Activated CD8-positive, alpha-beta T cell treated with anti-CD3 and anti-CD28 coated beads, Interleukin-2, amount 10 ng/mL, durations not matched to agents 7 days and 5 days (primary cell): Measurements from ENCODE around the gene PTPRK. TPM values are rescaled to one million over a fixed set of nuclear protein-coding genes. Genes with fewer than 3 reads are reported as not detected.

Experiments
- ATAC-seq: fragments of 150-1000 bp; cut with Tn5 transposase; one replicate; pipeline ENCODE4 v1.10.0; 2021; ENCODE audit warnings: moderate library complexity
- CTCF ChIA-PET: fragments of 350-600 bp; sonication (Branson Sonifier 250); formaldehyde crosslinking; loops from one replicate; lab custom pipeline; 2021; ENCODE audit warnings: antibody characterized with exemption; lab: Charles Lee
- POLR2A ChIA-PET: fragments of 350-600 bp; sonication (Branson Sonifier 250); formaldehyde crosslinking; loops from one replicate; lab custom pipeline; 2021; ENCODE audit warnings: antibody characterized with exemption; lab: Charles Lee
- DNase-seq: peaks from one replicate; pipeline ENCODE4 v3.0.0-alpha.2; 2020
- H3K27ac Mint-ChIP-seq: one replicate; pipeline ENCODE4 v1.8.0; 2021; ENCODE audit warnings: mild to moderate bottlenecking, mixed read lengths
- H3K27me3 Mint-ChIP-seq: one replicate; pipeline ENCODE4 v1.8.0; 2021; ENCODE audit warnings: low read depth, mixed read lengths
- H3K36me3 Mint-ChIP-seq: one replicate; pipeline ENCODE4 v1.8.0; 2021; ENCODE audit warnings: low read depth, mixed read lengths
- H3K4me1 Mint-ChIP-seq: one replicate; pipeline ENCODE4 v1.8.0; 2021; ENCODE audit warnings: low read depth, mixed read lengths
- H3K4me3 Mint-ChIP-seq: one replicate; pipeline ENCODE4 v1.8.0; 2021; ENCODE audit warnings: mild to moderate bottlenecking, mixed read lengths
- H3K9me3 Mint-ChIP-seq: one replicate; pipeline ENCODE4 v1.8.0; 2022; ENCODE audit warnings: mixed read lengths; ENCODE audit not compliant: insufficient read depth
- total RNA-seq, 2 experiments: library from RNA; stranded (reverse); gene quantifications; one replicate each; pipeline ENCODE4 v1.2.3, GENCODE V29; 2021

The PTPRK gene
- total RNA-seq, 2 experiments from 2014 or later: 3.1 to 3.6 TPM

GRCh38 chr6:128271011-128271410, 249.4 kb downstream of the PTPRK start:
- ChIA-PET CTCF (interaction anchor here (0.7 kb wide), 1 partner anchor 57 kb away, joined by 3 read pairs; no protein-coding TSS in a partner anchor), POLR2A (no interaction called here)
- peaks cover 7% of the 10 kb centered on the region for H3K4me1 Mint-ChIP-seq
- H3K4me3 Mint-ChIP-seq: no peak overlapping the region
- H3K36me3 Mint-ChIP-seq: no peaks in the 10 kb centered on the region
- ATAC-seq (no peak), DNase-seq (no peak)
- no peaks in the 10 kb centered on the region for H3K9me3 Mint-ChIP-seq
- no peak overlapping the region for H3K27ac Mint-ChIP-seq
- no peaks in the 10 kb centered on the region for H3K27me3 Mint-ChIP-seq

- ChIA-PET POLR2A (no interaction called here), CTCF (no interaction called here)
- Mint-ChIP-seq H3K4me1 (no peaks in the 10 kb centered on the region), H3K27ac (no peak overlapping the region), H3K27me3 (no peaks in the 10 kb centered on the region), H3K36me3 (peaks cover 9% of the 10 kb centered on the region), H3K9me3 (peaks cover 11% of the 10 kb centered on the region), H3K4me3 (no peak overlapping the region)
- no peak for DNase-seq
- no peak for ATAC-seq
Observed at GRCh38 chr6:128266946-128267345, 253.5 kb downstream of the PTPRK start.

- Mint-ChIP-seq H3K4me1 (peaks cover under 1% of the 10 kb centered on the region), H3K4me3 (no peak overlapping the region), H3K36me3 (peaks cover 9% of the 10 kb centered on the region), H3K27me3 (no peaks in the 10 kb centered on the region), H3K27ac (no peak overlapping the region), H3K9me3 (peaks cover 11% of the 10 kb centered on the region)
- DNase-seq: no peak
- ATAC-seq: no peak
- ChIA-PET CTCF (interaction anchor here (0.5 to 1.0 kb wide), 2 partner anchors 62 to 1718 kb away, joined by 3 read pairs; no protein-coding TSS in a partner anchor), POLR2A (no interaction called here)
Observed at GRCh38 chr6:128265706-128266105, 254.7 kb downstream of the PTPRK start.

- Mint-ChIP-seq H3K36me3 (peaks cover 9% of the 10 kb centered on the region), H3K4me3 (peak overlapping the region; percentile 61), H3K27ac (peak overlapping the region; percentile 77), H3K27me3 (no peaks in the 10 kb centered on the region), H3K4me1 (peaks cover 25% of the 10 kb centered on the region), H3K9me3 (peaks cover 11% of the 10 kb centered on the region)
- CTCF ChIA-PET: interaction anchor here (0.7 to 1.1 kb wide), 3 partner anchors 18 to 405 kb away, joined by 3 to 4 read pairs (median 3); no protein-coding TSS in a partner anchor
- ATAC-seq: peak; percentile 69
- POLR2A ChIA-PET: no interaction called here
- no peak for DNase-seq
Observed at GRCh38 chr6:128259730-128260685, 260.4 kb downstream of the PTPRK start.

GRCh38 chr6:128259029-128259724, 261.2 kb downstream of the PTPRK start:
- peak; percentile 28 for DNase-seq
- ATAC-seq: peak; percentile 79
- Mint-ChIP-seq H3K4me3 (peak overlapping the region; percentile 61), H3K27me3 (no peaks in the 10 kb centered on the region), H3K9me3 (peaks cover 6% of the 10 kb centered on the region), H3K27ac (peak overlapping the region; percentile 77), H3K36me3 (peaks cover 9% of the 10 kb centered on the region), H3K4me1 (peaks cover 25% of the 10 kb centered on the region)
- ChIA-PET POLR2A (interaction anchor here (1.2 kb wide), 1 partner anchor 289 kb away, joined by 4 read pairs; no protein-coding TSS in a partner anchor), CTCF (interaction anchor here (1.0 kb wide), 1 partner anchor 17 kb away, joined by 3 read pairs; no protein-coding TSS in a partner anchor)

- no peak overlapping the region for H3K27ac Mint-ChIP-seq
- peaks cover 46% of the 10 kb centered on the region for H3K4me1 Mint-ChIP-seq
- ChIA-PET POLR2A (no interaction called here), CTCF (no interaction called here)
- ATAC-seq: no peak
- H3K9me3 Mint-ChIP-seq: no peaks in the 10 kb centered on the region
- H3K36me3 Mint-ChIP-seq: no peaks in the 10 kb centered on the region
- no peak for DNase-seq
- H3K4me3 Mint-ChIP-seq: no peak overlapping the region
- H3K27me3 Mint-ChIP-seq: no peaks in the 10 kb centered on the region
Observed at GRCh38 chr6:128256095-128256494, 264.3 kb downstream of the PTPRK start.

GRCh38 chr6:128252341-128253176, 267.8 kb downstream of the PTPRK start:
- Mint-ChIP-seq H3K4me3 (no peak overlapping the region), H3K27me3 (no peaks in the 10 kb centered on the region), H3K4me1 (peaks cover 21% of the 10 kb centered on the region), H3K9me3 (no peaks in the 10 kb centered on the region), H3K36me3 (no peaks in the 10 kb centered on the region), H3K27ac (no peak overlapping the region)
- ATAC-seq (peak; percentile 79), DNase-seq (peak; percentile 41)
- POLR2A ChIA-PET: interaction anchor here (0.8 kb wide), 1 partner anchor 351 kb away, joined by 4 read pairs; the partner anchor contains the start of gene THEMIS
- CTCF ChIA-PET: no interaction called here

- CTCF ChIA-PET: interaction anchor here (0.5 to 0.7 kb wide), 2 partner anchors 11 to 515 kb away, joined by 3 read pairs; no protein-coding TSS in a partner anchor
- Mint-ChIP-seq H3K27ac (no peak overlapping the region), H3K4me1 (peaks cover 21% of the 10 kb centered on the region), H3K36me3 (no peaks in the 10 kb centered on the region), H3K4me3 (no peak overlapping the region), H3K9me3 (no peaks in the 10 kb centered on the region), H3K27me3 (no peaks in the 10 kb centered on the region)
- POLR2A ChIA-PET: no interaction called here
- DNase-seq (no peak), ATAC-seq (no peak)
Observed at GRCh38 chr6:128251445-128252340, 268.7 kb downstream of the PTPRK start.

- Mint-ChIP-seq H3K27ac (no peak overlapping the region), H3K36me3 (no peaks in the 10 kb centered on the region), H3K9me3 (no peaks in the 10 kb centered on the region), H3K4me1 (peaks cover 21% of the 10 kb centered on the region), H3K27me3 (no peaks in the 10 kb centered on the region), H3K4me3 (no peak overlapping the region)
- ChIA-PET POLR2A (interaction anchor here (0.6 kb wide), 1 partner anchor 10 kb away, joined by 3 read pairs; no protein-coding TSS in a partner anchor), CTCF (interaction anchor here (1.1 kb wide), 1 partner anchor 27 kb away, joined by 3 read pairs; no protein-coding TSS in a partner anchor)
- ATAC-seq (no peak), DNase-seq (no peak)
Observed at GRCh38 chr6:128250370-128251070, 269.9 kb downstream of the PTPRK start.

GRCh38 chr6:128249429-128249828, 271.0 kb downstream of the PTPRK start:
- CTCF ChIA-PET: no interaction called here
- ATAC-seq: no peak
- no peaks in the 10 kb centered on the region for H3K9me3 Mint-ChIP-seq
- H3K4me3 Mint-ChIP-seq: no peak overlapping the region
- POLR2A ChIA-PET: no interaction called here
- peaks cover 26% of the 10 kb centered on the region for H3K4me1 Mint-ChIP-seq
- no peak overlapping the region for H3K27ac Mint-ChIP-seq
- peaks cover 2% of the 10 kb centered on the region for H3K36me3 Mint-ChIP-seq
- DNase-seq: no peak
- H3K27me3 Mint-ChIP-seq: no peaks in the 10 kb centered on the region
